ENCODE data around the gene PWWP2A. TPM values are rescaled to one million over a fixed set of nuclear protein-coding genes. Genes with fewer than 3 reads are reported as not detected.

Gene PWWP2A
- total RNA-seq: 10 to 100 TPM; 19.4 to 27.5 (median 21.0) TPM

GRCh38 chr5:160119142-160119904 lies at the start of gene PWWP2A:
TSS of gene PWWP2A (minus strand) at chr5:160119450. CDS start at chr5:160119388, 62 bp downstream.
- TF ChIP-seq CTCF (IDR thresholded peaks at IDR 0.05; ENCODE audit: low read depth): no peak

- TF ChIP-seq CTCF (IDR thresholded peaks at IDR 0.05; ENCODE audit: low read depth): no peak
Measured at GRCh38 chr5:160167624-160168165, 48.4 kb upstream of the PWWP2A start.

- no peak for TF ChIP-seq CTCF (IDR thresholded peaks at IDR 0.05; ENCODE audit: low read depth)
Measured at GRCh38 chr5:160166973-160167623, 47.8 kb upstream of the PWWP2A start.

GRCh38 chr5:160166069-160166972 lies 47.1 kb upstream of the PWWP2A start:
- TF ChIP-seq CTCF (IDR thresholded peaks at IDR 0.05; ENCODE audit: low read depth): no peak

DNA sequence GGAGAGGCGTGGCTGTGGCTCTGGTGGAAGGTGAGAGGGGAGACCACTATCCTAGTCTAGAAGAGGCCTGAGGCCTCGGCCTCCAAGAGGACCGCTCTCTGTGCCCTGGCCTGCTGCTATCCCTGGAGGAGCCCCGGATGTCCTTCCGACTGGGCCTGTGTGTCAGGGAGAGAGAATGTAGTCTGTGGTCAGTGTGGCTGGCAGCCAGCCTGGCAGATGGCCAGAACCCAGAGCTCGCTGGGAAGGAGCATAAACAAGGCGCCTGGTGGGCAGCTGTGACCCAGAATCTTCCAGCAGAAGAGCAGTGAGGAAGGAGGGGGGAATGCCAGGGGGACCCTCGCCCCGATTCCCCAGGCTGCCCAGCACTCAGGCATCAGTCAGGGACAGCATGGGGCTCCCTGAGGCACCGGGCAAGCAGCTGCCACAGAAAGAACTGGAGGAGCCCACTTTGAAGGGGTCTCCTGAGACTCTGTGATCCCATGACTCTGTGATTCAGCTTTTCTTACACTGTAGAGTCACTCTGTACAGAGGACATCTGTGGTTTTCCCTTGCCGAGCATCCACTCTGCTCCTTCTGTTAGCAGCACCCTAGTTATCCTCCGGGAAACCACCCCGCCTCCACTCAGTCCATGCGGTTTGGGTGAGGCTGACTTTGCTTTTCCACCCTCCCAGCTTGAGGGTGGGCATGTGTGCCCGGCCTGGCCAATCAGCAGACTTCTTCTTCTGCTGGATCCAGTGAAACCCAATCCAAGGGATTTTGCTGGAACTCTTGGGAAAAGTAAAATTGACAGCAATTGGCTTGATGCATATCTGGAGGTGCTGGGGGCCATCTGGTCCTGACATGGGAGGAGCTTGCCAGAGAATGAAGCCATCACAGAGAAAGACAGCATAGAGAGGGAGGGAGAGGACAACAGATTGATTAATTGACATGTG lies 46.2 kb upstream of the PWWP2A start:
- no peak for TF ChIP-seq CTCF (IDR thresholded peaks at IDR 0.05; ENCODE audit: low read depth)

GRCh38 chr5:160162910-160163309 lies 43.7 kb upstream of the PWWP2A start:
- no peak for TF ChIP-seq CTCF (IDR thresholded peaks at IDR 0.05; ENCODE audit: low read depth)

All from subcutaneous adipose tissue (tissue), 4 donors.